GM19023 (cell line): ENCODE data around the gene WAPL.
"Not testable (repeated sequence)": the region's sequence is repeated elsewhere in the genome, so short reads cannot be mapped to it uniquely, and the experiment has no call there.

Experiments
- ATAC-seq: cut with Tn5 transposase; IDR thresholded peaks from one replicate; pipeline ENCODE4 v1.9.1; 2021; ENCODE audit warnings: mild to moderate bottlenecking, moderate library complexity; ENCODE audit not compliant: unreplicated experiment

WAPL gene

GRCh38 chr10:86391236-86391840 is 130.3 kb downstream of the WAPL start:
- no peak for ATAC-seq

GRCh38 chr10:86390337-86391120 is 131.1 kb downstream of the WAPL start:
- no peak for ATAC-seq

- peak; percentile 74 for ATAC-seq
These were observed 132.0 kb downstream of the WAPL start for GRCh38 chr10:86389441-86390193.

- ATAC-seq: not testable (repeated sequence)
These were observed 132.5 kb downstream of the WAPL start for GRCh38 chr10:86389109-86389440.

- no peak for ATAC-seq
These were observed 133.4 kb downstream of the WAPL start for GRCh38 chr10:86388119-86388704.

- ATAC-seq: no peak
These were observed 134.3 kb downstream of the WAPL start for GRCh38 chr10:86387178-86387794.

GRCh38 chr10:86385806-86386205 is 135.8 kb downstream of the WAPL start:
- ATAC-seq: no peak
